Peyer's patch (tissue), 4 donors: ENCODE results near the gene SDC3. TPM values are rescaled to one million over a fixed set of nuclear protein-coding genes. Genes with fewer than 3 reads are reported as not detected.
A peak's percentile ranks its signal among the peaks of the same experiment; 100 is the strongest.

Source experiments
- DNase-seq, 3 donors: peaks; one replicate each; pipeline ENCODE4 v3.0.0-alpha.2; 2017 to 2019
- H3K27ac ChIP-seq, 4 donors: fragments of 200-600 bp; sonication (generic); one replicate each; pipeline ENCODE4 v1.5.1; 2016 to 2019
- H3K27me3 ChIP-seq, 2 donors: fragments of 200-600 bp; sonication (generic); one replicate each; pipeline ENCODE4 v1.5.1; 2019
- H3K36me3 ChIP-seq, 3 donors: fragments of 200-600 bp; sonication (generic); one replicate each; pipeline ENCODE4 v1.5.1; 2016 to 2019
- H3K4me1 ChIP-seq, 4 donors: fragments of 200-600 bp; sonication (generic); one replicate each; pipeline ENCODE4 v1.5.1; 2016 to 2019
- H3K4me3 ChIP-seq, 4 donors: fragments of 200-600 bp; sonication (generic); 1 replicate in 3 of 4; 2 replicates in 1 of 4; pipeline ENCODE4 v1.5.1; 2016 to 2019; ENCODE audit warnings: mild to moderate bottlenecking in 1 of 4
- H3K9me3 ChIP-seq, 4 donors: fragments of 200-600 bp; sonication (generic); one replicate each; pipeline ENCODE4 v1.5.1; 2016 to 2019; ENCODE audit warnings: mild to moderate bottlenecking in 1 of 4
- CTCF ChIP-seq, 6 experiments: fragments of 450-650 bp in 4 of 6; fragments of 200-600 bp in 2 of 6; sonication (generic) in 1 of 6; IDR thresholded peaks; one replicate each; pipeline ENCODE4 v1.5.1; 2017 to 2019; ENCODE audit warnings: antibody characterized with exemption in 6 of 6, mild to moderate bottlenecking in 3 of 6, moderate library complexity in 1 of 6
- POLR2A ChIP-seq, 2 donors: fragments of 450-650 bp; IDR thresholded peaks; one replicate each; pipeline ENCODE4 v1.5.1; 2017; ENCODE audit warnings: antibody characterized with exemption in 2 of 2, mild to moderate bottlenecking in 2 of 2, moderate library complexity in 2 of 2
- total RNA-seq, 4 donors: library from RNA; depleted of rRNA; stranded (reverse); fragments of >200 nt; gene quantifications; one replicate each; pipeline ENCODE4 v1.1.0, GENCODE V29; 2016

SDC3 gene
- total RNA-seq, 4 donors from 2014 or later: 4.6 to 12.4 (median 8.9) TPM

GRCh38 chr1:30889511-30889910 is 19.0 kb downstream of the SDC3 start:
- Histone ChIP-seq H3K27ac (peak overlapping the region in 2 of 4 donors; percentile 74 to 85), H3K4me1 (peaks cover 0 to 39% (median 0%) of the 10 kb centered on the region in 4 donors), H3K27me3 (no peaks in the 10 kb centered on the region), H3K36me3 (no peaks in the 10 kb centered on the region), H3K4me3 (no peak overlapping the region), H3K9me3 (no peaks in the 10 kb centered on the region)
- no peak for TF ChIP-seq POLR2A (IDR thresholded peaks at IDR 0.05)
- TF ChIP-seq CTCF (IDR thresholded peaks at IDR 0.05): no peak
- DNase-seq: no peak

GRCh38 chr1:30888975-30889374 is 19.6 kb downstream of the SDC3 start:
- no peaks in the 10 kb centered on the region for H3K36me3 ChIP-seq
- H3K4me3 ChIP-seq: no peak overlapping the region
- no peaks in the 10 kb centered on the region for H3K27me3 ChIP-seq
- TF ChIP-seq POLR2A (IDR thresholded peaks at IDR 0.05): no peak
- no peak for TF ChIP-seq CTCF (IDR thresholded peaks at IDR 0.05)
- peak overlapping the region; percentile 25 to 85 (median 50) for H3K27ac ChIP-seq
- no peaks in the 10 kb centered on the region for H3K9me3 ChIP-seq
- H3K4me1 ChIP-seq: peaks cover 0 to 39% (median 0%) of the 10 kb centered on the region in 4 donors
- no peak for DNase-seq

- no peak for DNase-seq
- Histone ChIP-seq H3K4me3 (no peak overlapping the region), H3K27me3 (no peaks in the 10 kb centered on the region), H3K27ac (peak overlapping the region; percentile 25 to 85 (median 50)), H3K4me1 (peaks cover 0 to 39% (median 0%) of the 10 kb centered on the region in 4 donors), H3K9me3 (no peaks in the 10 kb centered on the region), H3K36me3 (no peaks in the 10 kb centered on the region)
- TF ChIP-seq POLR2A (IDR thresholded peaks at IDR 0.05) (no peak), CTCF (IDR thresholded peaks at IDR 0.05) (no peak)
Measured at GRCh38 chr1:30888391-30888790, 20.2 kb downstream of the SDC3 start.

GRCh38 chr1:30887485-30888315 is 20.9 kb downstream of the SDC3 start:
- DNase-seq: no peak
- Histone ChIP-seq H3K27ac (peak overlapping the region; percentile 25 to 85 (median 50)), H3K4me1 (peaks cover 0 to 39% (median 0%) of the 10 kb centered on the region in 4 donors), H3K36me3 (no peaks in the 10 kb centered on the region), H3K27me3 (no peaks in the 10 kb centered on the region), H3K9me3 (no peaks in the 10 kb centered on the region), H3K4me3 (no peak overlapping the region)
- TF ChIP-seq POLR2A (IDR thresholded peaks at IDR 0.05) (no peak), CTCF (IDR thresholded peaks at IDR 0.05) (no peak)

- Histone ChIP-seq H3K27ac (peak overlapping the region in 2 of 4 donors; percentile 74 to 85), H3K4me3 (no peak overlapping the region), H3K36me3 (no peaks in the 10 kb centered on the region), H3K9me3 (no peaks in the 10 kb centered on the region), H3K4me1 (peaks cover 0 to 39% (median 1%) of the 10 kb centered on the region in 4 donors), H3K27me3 (no peaks in the 10 kb centered on the region)
- TF ChIP-seq POLR2A (IDR thresholded peaks at IDR 0.05) (no peak), CTCF (IDR thresholded peaks at IDR 0.05) (no peak)
- DNase-seq: no peak
Measured at GRCh38 chr1:30886710-30887428, 21.7 kb downstream of the SDC3 start.
